Activated naive CD4-positive, alpha-beta T cell treated with anti-CD3 and anti-CD28 coated beads, Interleukin-2, amount 10 ng/mL, durations not matched to agents 7 days and 5 days (primary cell): ENCODE results near the gene ZGLP1.

ENCODE experiments used
- CTCF ChIA-PET: fragments of 350-600 bp; sonication (Branson Sonifier 250); formaldehyde crosslinking; loops from one replicate; lab custom pipeline; 2021; ENCODE audit warnings: antibody characterized with exemption; lab: Charles Lee
- DNase-seq: peaks from one replicate; pipeline ENCODE4 v3.0.0-alpha.2; 2020
- H3K27ac Mint-ChIP-seq: one replicate; pipeline ENCODE4 v1.8.0; 2021; ENCODE audit warnings: mild to moderate bottlenecking, moderate library complexity, mixed read lengths
- H3K27me3 Mint-ChIP-seq: one replicate; pipeline ENCODE4 v1.8.0; 2021; ENCODE audit warnings: mild to moderate bottlenecking, mixed read lengths
- H3K36me3 Mint-ChIP-seq: one replicate; pipeline ENCODE4 v1.8.0; 2021; ENCODE audit warnings: mixed read lengths
- H3K4me1 Mint-ChIP-seq: one replicate; pipeline ENCODE4 v1.8.0; 2021; ENCODE audit warnings: mixed read lengths
- H3K4me3 Mint-ChIP-seq: one replicate; pipeline ENCODE4 v1.8.0; 2021; ENCODE audit warnings: mild to moderate bottlenecking, moderate library complexity, mixed read lengths
- H3K9me3 Mint-ChIP-seq: one replicate; pipeline ENCODE4 v1.8.0; 2021; ENCODE audit warnings: mixed read lengths

ZGLP1 gene

DNA sequence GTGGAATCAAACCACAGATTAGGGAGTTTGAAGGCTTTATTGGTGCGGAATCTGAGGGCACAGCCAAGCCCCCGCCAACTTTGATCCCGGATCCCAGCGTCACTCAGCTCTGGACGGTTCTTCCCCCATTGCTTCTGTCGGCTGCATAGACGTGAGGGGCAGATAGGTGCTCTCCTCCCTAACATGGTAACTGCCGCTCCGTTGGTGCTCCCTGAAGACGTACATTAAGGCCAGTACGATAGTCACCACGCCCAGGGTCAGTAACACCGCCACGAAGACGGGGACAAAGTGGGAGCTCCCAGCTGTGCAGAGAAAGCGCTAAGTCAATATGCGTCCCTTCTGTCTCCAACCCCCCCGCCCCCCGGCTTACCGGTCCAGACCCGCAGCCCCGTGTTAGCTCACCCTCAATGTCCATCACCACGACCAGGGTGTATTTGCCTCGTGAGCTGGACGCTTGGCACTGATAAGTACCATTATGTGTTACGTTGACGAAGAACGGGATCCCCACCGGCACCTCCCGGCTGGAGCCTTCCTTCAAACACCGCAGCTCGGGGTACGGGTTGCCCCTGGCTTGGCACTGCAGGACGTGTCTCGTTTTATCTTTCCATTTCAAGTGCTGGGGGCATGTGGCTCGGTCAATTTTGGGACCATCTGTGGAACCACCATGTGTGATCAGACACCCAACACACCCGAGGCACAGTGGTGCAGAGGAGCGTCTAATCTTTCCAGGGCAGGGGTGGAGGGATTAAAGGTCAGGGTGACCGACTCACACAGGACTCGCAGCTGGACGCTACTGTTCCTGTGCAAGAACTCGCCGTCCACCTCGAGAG, 24.4 kb upstream of the ZGLP1 start:
- peaks cover 58% of the 10 kb centered on the region for H3K4me1 Mint-ChIP-seq

DNA sequence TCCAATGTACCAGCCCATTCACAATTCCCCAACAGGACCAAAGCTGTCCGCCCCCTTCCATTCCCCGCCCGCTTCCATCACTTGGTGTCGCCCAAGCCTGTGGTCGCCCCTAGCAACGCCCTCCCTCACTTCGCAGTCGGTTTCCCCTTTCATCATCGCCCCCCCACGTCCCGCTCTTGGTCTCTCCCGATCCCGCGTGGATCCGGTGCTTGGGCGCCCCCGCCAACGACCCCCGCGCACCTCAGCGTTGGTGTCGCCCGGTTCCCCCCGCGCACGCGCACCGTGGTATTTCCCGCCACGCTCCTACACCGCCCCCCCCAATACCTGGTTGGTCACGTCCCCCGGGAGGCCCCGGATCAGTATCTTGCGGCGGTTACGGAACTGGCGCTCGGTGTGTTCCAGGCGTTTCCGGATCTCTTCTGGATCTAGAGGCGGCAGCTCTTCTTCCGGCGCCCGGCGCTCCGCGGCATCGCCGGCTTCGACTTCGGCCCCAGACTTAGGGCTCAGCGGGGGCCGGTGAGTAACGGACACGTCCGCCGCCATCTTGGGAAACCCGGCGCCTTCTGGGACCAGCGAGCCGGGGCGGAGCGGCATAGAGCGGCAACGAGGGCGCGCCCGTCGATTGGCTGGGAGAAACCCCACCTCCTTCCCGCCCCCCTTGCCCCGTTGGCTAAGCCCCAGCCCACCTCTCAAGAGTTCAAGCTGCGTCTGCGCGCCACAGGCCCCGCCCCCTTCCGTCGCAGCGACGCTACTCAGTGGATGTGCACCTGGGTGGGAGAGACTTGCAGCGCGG, 23.5 kb upstream of the ZGLP1 start, which contains the start of gene RAVER1:
Gene RAVER1 (minus strand): TSS at position 565 of the 793 bp plus-strand sequence. CDS start 22 bp downstream, at position 543.
- Mint-ChIP-seq H3K27ac (peak within 1 kb of the TSS; percentile 93), H3K4me1 (peaks cover 50% of the 10 kb centered on the region), H3K4me3 (peak within 1 kb of the TSS; percentile 95), H3K36me3 (peaks cover 47% of the 10 kb centered on the region), H3K27me3 (no peaks in the 10 kb centered on the region), H3K9me3 (no peaks in the 10 kb centered on the region)
- DNase-seq, result peak; percentile 99
- CTCF ChIA-PET, result interaction anchor here (1.0 to 1.1 kb wide), 4 partner anchors 12 to 62 kb away, joined by 3 to 9 read pairs (median 6); partner anchors contain the start of gene ICAM1

More for the DNA sequence above, 24.4 kb upstream of the ZGLP1 start:
- H3K36me3 Mint-ChIP-seq, result peaks cover 51% of the 10 kb centered on the region
- DNase-seq, result no peak
- H3K4me3 Mint-ChIP-seq, result peak overlapping the region; percentile 95
- no peaks in the 10 kb centered on the region for H3K27me3 Mint-ChIP-seq
- H3K9me3 Mint-ChIP-seq, result no peaks in the 10 kb centered on the region
- peak overlapping the region; percentile 93 for H3K27ac Mint-ChIP-seq
- CTCF ChIA-PET, result interaction anchor here (1.0 to 1.1 kb wide), 4 partner anchors 11 to 63 kb away, joined by 3 to 9 read pairs (median 6); partner anchors contain the start of gene ICAM1

DNA sequence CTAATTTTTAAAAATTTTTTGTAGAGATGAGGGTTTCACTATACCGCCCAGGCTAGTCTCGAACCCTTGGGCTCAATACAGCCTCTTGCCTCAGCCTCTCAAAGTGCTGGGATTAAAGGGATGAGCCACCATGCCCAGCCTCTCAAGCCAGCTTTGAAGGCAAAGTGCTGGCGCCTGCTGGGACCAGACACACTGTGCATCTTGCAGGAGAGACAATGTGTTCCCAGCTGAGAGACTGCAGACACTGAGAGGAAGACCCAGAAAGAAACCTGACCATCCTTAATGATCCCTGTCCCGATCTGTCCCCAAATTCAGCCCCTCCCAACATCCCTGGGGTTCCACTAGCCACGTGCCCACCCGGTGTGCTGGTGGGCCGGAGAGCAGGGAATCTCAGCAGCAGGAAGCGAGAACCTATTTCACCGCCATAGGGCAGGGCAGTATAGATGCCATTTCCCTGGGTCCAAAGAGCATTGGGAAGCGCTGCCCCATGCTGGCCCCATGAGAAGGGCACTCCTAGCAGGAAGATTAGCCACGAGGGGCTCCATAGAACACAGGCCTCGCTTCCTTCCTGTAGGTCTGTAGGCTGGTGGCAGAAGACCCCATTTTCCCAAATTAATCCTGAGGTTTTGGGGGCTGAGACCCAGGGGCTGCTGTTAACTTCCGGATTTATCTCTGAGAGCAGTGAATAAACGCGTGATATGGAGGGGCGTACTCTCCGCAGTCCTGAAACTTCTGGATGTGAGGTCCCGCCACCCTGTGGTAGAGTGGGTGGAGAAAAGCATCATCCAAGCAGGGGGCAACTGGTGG, 22.7 kb upstream of the ZGLP1 start:
- Mint-ChIP-seq H3K36me3 (peaks cover 47% of the 10 kb centered on the region), H3K4me1 (peaks cover 48% of the 10 kb centered on the region), H3K4me3 (peak overlapping the region; percentile 95), H3K27me3 (no peaks in the 10 kb centered on the region), H3K9me3 (no peaks in the 10 kb centered on the region), H3K27ac (peak overlapping the region; percentile 93)
- DNase-seq, result no peak
- CTCF ChIA-PET, result interaction anchor here (1.0 kb wide), 1 partner anchor 12 kb away, joined by 3 read pairs; no protein-coding TSS in a partner anchor

DNA sequence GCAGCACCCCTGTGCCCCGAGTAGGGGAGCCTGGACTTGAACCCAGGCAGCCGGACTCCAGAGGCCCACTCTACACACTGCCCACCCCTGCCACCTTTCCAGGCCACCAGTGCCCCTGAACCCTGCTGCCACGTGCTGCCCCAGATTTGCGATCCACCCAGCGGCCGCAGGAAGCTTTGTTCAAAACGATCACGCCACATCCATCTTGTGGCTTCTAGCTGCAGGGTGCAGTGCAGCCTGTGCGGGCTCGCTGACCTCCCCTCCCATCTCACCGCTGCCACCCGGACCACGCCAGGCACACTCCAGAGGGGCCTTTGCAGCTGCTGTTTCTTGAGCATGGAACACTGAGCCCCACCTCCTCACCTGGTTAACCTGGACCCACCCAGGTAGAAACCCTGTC, 19.9 kb upstream of the ZGLP1 start:
- Mint-ChIP-seq H3K27ac (no peak overlapping the region), H3K27me3 (no peaks in the 10 kb centered on the region), H3K4me1 (peaks cover 33% of the 10 kb centered on the region), H3K36me3 (peaks cover 43% of the 10 kb centered on the region), H3K9me3 (no peaks in the 10 kb centered on the region), H3K4me3 (no peak overlapping the region)
- DNase-seq, result no peak
- CTCF ChIA-PET, result no interaction called here

DNA sequence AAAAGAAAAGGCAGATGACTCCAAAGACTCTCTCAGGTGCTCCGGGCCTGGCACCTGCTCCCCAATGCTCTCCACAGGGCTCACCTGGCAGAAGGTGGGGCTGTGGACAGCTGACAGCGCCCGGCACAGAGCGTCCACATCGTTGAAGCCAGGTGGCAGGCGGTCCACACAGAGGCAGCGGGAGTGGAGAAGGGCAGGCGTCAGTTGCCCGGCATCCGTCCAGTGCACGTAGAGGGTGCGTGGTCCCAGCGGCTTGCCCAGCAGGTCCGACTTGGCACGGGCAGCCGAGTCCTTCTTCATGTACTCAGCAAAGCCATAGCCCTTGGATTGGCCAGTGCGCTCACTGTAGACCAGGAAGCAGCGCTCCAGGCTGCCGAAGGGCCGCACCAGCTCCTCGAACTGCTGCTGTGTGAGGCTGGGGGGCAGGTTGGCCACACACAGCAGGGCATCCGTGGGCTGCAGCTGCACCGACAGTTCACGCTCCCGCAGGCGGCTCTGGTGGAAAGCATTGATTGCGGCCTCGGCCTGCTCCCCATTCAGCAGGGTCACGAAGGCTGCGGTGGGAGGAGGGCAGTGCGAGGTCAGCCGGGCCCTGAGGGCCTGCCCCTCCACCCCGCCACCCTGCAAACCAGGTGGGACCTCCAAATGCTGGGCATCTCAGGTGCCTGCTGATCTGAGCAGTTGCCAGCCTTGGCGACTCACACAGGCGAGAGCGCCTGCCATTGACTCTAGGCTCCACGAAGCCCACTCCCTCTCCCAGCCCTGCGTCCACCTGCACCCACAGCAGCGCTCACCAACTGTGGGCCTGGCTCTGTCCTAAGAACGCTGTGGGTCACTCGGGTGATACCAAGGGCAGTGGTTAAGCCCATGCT, 19.2 kb upstream of the ZGLP1 start:
- Mint-ChIP-seq H3K9me3 (no peaks in the 10 kb centered on the region), H3K4me3 (no peak overlapping the region), H3K4me1 (peaks cover 26% of the 10 kb centered on the region), H3K27ac (no peak overlapping the region), H3K36me3 (peaks cover 42% of the 10 kb centered on the region), H3K27me3 (no peaks in the 10 kb centered on the region)
- CTCF ChIA-PET, result no interaction called here
- DNase-seq, result no peak

DNA sequence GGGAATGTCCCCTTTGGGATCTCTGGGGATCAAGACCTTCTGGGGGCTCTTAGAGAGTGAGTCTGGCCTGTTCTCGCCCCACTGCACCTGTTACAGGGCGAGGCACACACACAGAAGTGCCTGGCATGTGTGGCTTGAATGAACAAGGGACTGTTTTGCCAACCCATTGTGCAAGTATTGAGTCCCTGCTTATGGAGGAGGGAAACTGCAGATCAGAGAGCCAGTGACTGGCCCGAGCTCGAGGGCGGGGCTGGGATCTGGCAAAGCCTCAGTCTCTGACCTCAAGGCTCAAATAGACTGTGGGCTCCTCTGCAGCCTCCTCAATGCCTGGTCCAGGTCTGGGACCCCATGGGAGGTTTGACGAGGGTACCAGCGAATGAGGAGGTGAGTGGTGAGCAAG, 18.2 kb upstream of the ZGLP1 start:
- CTCF ChIA-PET, result no interaction called here
- peaks cover 18% of the 10 kb centered on the region for H3K4me1 Mint-ChIP-seq
- no peak for DNase-seq
- peaks cover 37% of the 10 kb centered on the region for H3K36me3 Mint-ChIP-seq
- H3K27ac Mint-ChIP-seq, result no peak overlapping the region
- no peaks in the 10 kb centered on the region for H3K27me3 Mint-ChIP-seq
- H3K9me3 Mint-ChIP-seq, result no peaks in the 10 kb centered on the region
- no peak overlapping the region for H3K4me3 Mint-ChIP-seq

DNA sequence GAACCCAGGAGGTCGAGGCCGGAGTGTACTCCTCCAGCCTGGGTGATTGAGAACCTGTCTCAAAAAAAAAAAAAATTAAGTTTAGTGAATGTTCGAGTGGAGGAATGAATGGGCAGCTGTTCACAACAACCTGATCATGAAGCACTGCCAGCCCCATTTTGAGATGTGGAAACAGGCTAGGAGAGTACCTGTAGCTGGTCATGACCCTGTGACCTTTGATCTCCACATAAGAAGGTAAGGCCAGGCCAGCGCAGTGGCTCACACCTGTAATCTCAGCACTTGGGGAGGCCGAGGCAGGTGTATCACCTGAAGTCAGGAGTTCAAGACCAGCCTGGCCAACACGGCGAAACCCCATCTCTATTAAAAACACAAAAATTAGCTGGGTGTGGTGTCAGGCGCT, 16.1 kb upstream of the ZGLP1 start:
- no peak overlapping the region for H3K4me3 Mint-ChIP-seq
- H3K27ac Mint-ChIP-seq, result no peak overlapping the region
- peaks cover 6% of the 10 kb centered on the region for H3K4me1 Mint-ChIP-seq
- H3K9me3 Mint-ChIP-seq, result no peaks in the 10 kb centered on the region
- no peaks in the 10 kb centered on the region for H3K27me3 Mint-ChIP-seq
- no peak for DNase-seq
- H3K36me3 Mint-ChIP-seq, result peaks cover 35% of the 10 kb centered on the region
- CTCF ChIA-PET, result interaction anchor here (0.7 to 1.8 kb wide), 3 partner anchors 55 to 76 kb away, joined by 4 to 5 read pairs (median 5); no protein-coding TSS in a partner anchor

DNA sequence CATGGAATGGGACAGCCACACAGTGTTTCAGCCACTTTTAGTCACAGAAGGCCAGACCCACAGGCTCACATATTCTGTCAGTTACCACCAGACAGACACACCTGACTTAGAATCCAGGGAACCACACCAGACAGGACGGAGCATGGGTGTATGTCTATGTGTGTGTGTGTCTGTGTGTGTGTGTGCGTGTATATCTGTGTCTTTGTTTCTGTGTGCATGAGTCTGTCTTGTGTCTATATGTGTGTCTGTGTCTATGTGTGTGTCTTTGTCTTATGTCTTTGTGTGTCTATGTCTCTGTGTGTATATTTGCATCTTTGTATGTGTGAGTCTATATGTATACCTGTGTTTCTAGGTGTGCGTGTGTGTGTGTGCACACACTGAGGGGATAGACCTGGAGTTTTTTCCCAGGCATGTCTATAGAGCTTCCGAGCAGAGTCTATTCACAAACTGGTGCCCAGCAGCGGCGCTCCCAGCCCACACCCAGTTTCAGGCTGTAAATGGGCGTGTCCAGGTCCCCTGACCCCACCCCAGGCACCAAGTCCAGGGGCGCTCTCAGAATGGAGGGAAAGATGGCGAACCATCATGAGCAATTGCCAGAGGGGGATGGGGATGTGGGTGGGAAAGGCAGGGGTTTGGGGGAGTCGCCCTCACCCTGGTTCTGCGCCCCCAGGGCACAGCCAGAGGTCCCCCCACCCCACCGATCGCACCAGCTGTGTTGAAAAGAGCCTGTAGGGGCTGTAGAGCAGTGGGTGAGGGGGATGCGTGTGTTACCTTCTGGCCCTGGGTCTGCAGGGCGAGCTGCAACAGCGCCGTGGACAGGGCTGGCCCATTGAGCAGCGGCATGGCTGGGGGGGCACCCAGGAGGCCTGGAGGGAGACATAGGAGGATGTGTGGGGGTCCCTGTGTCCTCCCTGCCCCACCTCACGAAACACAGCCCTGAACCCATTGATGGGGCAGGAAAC, 12.5 kb upstream of the ZGLP1 start:
- Mint-ChIP-seq H3K27me3 (no peaks in the 10 kb centered on the region), H3K4me3 (no peak overlapping the region), H3K9me3 (no peaks in the 10 kb centered on the region), H3K27ac (no peak overlapping the region), H3K36me3 (peaks cover 35% of the 10 kb centered on the region), H3K4me1 (no peaks in the 10 kb centered on the region)
- no peak for DNase-seq
- CTCF ChIA-PET, result no interaction called here

DNA sequence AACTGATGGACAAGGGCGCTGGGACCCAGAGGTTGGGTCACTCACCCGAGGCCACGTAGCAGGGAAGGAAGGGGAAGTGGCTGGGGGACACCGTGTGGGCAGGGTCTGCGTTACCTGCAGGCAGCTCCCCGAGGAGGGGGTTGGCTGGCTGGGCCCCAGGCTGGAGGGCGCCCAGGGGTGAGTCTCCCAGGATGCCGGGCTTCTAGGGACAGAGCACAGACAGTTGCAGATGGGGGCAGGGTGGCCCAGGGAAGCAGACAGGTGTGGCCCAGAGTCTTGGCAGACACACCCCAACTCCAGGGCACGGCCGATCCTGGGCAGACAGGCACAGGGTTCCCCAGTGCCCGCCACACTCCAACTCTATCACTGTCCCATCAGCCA, 11.8 kb upstream of the ZGLP1 start:
- Mint-ChIP-seq H3K36me3 (peaks cover 36% of the 10 kb centered on the region), H3K27ac (no peak overlapping the region), H3K27me3 (no peaks in the 10 kb centered on the region), H3K4me1 (no peaks in the 10 kb centered on the region), H3K9me3 (no peaks in the 10 kb centered on the region), H3K4me3 (no peak overlapping the region)
- no peak for DNase-seq
- CTCF ChIA-PET, result no interaction called here

DNA sequence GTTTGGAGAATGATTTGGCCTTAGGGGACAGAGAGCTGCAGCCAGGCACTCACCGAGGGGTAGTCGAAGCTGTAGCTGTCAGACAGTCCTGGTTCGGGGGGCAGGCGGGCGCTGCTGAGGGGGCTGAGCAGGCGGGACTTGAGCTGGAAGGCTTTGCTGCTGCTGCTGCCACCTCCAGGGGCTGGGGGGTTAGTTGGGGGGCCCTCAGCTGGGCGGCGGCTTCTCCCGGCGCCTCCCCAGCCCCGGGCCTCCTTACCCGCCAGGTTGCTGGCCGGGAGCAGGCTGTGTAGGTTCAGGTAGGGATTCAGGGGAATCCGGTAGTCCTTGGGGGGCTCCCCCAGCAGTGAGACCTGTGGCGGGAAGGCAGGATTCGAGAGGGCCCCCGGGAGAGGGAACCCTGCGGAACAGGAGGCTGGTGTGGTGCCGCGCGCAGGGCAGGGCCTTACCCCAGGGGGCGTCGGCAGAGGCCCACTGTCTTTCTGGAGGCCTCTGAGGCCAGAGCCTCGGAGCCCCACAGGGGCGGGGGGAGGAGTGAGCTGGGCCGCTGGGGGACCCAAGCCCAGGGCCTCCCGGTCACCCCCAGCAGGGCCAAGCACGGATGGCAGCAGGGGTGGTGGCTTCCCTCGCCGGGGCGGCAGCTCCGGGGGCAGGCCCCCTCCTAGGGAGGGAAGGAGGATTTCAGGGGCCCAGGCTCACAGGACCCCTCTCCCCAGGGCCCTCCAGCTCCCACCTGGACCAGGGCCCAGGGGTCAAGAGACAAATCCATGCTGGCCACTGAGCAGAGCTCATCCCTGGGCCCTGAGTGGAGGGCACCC, 11.2 kb upstream of the ZGLP1 start:
- CTCF ChIA-PET, result interaction anchor here (1.4 kb wide), 1 partner anchor 68 kb away, joined by 4 read pairs; no protein-coding TSS in a partner anchor
- H3K4me1 Mint-ChIP-seq, result peaks cover 6% of the 10 kb centered on the region
- no peak overlapping the region for H3K4me3 Mint-ChIP-seq
- no peaks in the 10 kb centered on the region for H3K27me3 Mint-ChIP-seq
- H3K36me3 Mint-ChIP-seq, result peaks cover 40% of the 10 kb centered on the region
- no peak for DNase-seq
- H3K9me3 Mint-ChIP-seq, result no peaks in the 10 kb centered on the region
- no peak overlapping the region for H3K27ac Mint-ChIP-seq

DNA sequence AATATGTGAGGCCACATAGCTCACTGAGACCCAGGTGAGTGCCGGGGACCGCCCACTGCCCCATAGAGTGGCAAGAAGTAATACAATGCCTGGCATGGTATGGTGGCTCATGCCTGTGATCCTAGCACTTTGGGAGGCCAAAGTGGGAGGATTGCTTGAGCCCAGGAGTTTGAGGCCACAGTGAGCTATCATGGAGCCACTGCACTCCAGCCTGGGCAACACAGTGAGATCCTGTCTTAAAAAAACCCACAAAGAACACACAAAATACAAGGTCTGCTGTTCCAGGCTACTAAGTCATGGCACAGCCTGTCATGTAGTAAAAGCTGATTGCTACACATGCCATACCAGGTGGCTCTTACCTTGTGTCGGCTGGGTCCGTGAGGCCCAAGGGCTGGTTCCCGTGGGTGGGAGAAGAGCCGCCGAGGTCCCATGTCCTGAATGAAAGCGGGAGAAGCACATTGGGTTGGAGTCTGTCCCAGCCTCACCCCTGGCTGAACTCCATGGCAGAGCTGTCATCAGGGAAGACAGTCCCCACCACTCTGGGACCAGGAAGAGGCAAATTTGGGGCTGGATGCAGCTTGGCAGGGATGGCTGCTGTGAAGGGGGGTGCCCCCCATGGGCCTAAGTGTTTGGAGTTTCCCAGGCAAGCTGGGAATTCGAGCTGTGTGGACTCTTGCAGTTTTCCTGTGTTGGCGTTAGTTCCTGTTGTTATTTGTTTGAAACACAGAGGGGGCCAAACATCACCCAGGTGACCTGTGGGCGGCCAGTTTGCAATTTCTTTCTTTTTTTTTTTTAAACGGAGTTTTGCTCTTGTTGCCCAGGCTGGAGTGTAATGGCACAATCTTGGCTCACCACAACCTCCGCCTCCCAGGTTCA, 9.4 kb upstream of the ZGLP1 start:
- H3K9me3 Mint-ChIP-seq, result no peaks in the 10 kb centered on the region
- DNase-seq, result no peak
- H3K4me1 Mint-ChIP-seq, result peaks cover 18% of the 10 kb centered on the region
- H3K27me3 Mint-ChIP-seq, result no peaks in the 10 kb centered on the region
- peak overlapping the region; percentile 19 for H3K27ac Mint-ChIP-seq
- CTCF ChIA-PET, result no interaction called here
- H3K4me3 Mint-ChIP-seq, result no peak overlapping the region
- peaks cover 32% of the 10 kb centered on the region for H3K36me3 Mint-ChIP-seq
